Mesothelial cell of epicardium (in vitro differentiated cells): Measurements from ENCODE around the gene LGI4. TPM values are rescaled to one million over a fixed set of nuclear protein-coding genes. Genes with fewer than 3 reads are reported as not detected.

Source experiments
- DNase-seq, 2 experiments: peaks; one replicate each; pipeline ENCODE4 v3.0.0; 2021; ENCODE audit warnings: low spot score in 2 of 2; ENCODE audit not compliant: unreplicated experiment in 2 of 2
- H3K27ac Mint-ChIP-seq: 2 replicates; pipeline ENCODE4 v1.8.0; 2021; ENCODE audit warnings: mixed read lengths
- H3K27me3 Mint-ChIP-seq: 2 replicates; pipeline ENCODE4 v1.8.0; 2021; ENCODE audit warnings: low read depth, mixed read lengths
- H3K36me3 Mint-ChIP-seq: 2 replicates; pipeline ENCODE4 v1.8.0; 2021; ENCODE audit warnings: mixed read lengths
- H3K4me1 Mint-ChIP-seq: 2 replicates; pipeline ENCODE4 v1.8.0; 2021; ENCODE audit warnings: mixed read lengths
- H3K4me3 Mint-ChIP-seq: 2 replicates; pipeline ENCODE4 v1.8.0; 2021; ENCODE audit warnings: mild to moderate bottlenecking, moderate library complexity, mixed read lengths
- H3K9me3 Mint-ChIP-seq: 2 replicates; pipeline ENCODE4 v1.8.0; 2021; ENCODE audit warnings: mixed read lengths
- total RNA-seq: library from RNA; stranded (reverse); gene quantifications from 3 replicates; pipeline ENCODE4 v1.2.1, GENCODE V29; 2021
- TF ChIP-seq, protein P1 (sequence below): fragments of 200-600 bp; sonication (generic); IDR thresholded peaks from one replicate; pipeline ENCODE4 v1.5.0; 2021; ENCODE audit warnings: antibody characterized with exemption; ENCODE audit not compliant: unreplicated experiment

Gene LGI4
- total RNA-seq, 1 donor from 2014 or later = 1.4 TPM

DNA sequence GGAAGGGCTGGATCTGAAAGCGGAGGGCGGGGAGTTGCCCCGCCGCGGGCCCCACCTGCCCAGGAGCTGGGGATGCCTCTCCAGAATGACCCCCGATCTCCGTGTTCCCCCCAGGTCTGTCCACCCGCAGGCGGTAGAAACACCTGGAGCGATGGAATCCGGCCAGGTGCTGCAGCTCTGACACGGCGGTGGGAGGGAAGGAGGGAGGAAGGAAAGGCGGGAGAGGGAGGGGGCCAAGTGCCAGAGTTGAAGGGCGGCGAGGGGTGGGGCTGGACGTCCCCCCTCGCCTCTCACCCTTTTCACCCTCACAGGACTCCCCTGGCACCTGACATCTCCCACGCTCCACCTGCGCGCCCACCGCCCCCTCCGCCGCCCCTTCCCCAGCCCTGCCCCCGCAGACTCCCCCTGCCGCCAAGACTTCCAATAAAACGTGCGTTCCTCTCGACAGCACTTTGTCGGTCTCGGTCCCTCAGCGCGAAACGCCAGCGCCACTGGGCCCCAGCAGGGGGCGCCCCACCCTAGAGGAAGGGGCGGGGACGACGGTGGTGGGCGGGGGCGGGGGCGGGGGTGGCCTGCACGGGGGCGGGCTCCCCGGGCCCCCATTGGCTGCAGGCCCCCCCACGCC, 7.9 kb upstream of the LGI4 start:
- DNase-seq = peak in 1 of 2 experiments; percentile 69
- Mint-ChIP-seq H3K4me3 (peak overlapping the region; percentile 44), H3K36me3 (no peaks in the 10 kb centered on the region), H3K4me1 (peaks cover 47% of the 10 kb centered on the region), H3K9me3 (no peaks in the 10 kb centered on the region), H3K27ac (no peak overlapping the region), H3K27me3 (peaks cover 58% of the 10 kb centered on the region)
- TF ChIP-seq, protein P1, sequence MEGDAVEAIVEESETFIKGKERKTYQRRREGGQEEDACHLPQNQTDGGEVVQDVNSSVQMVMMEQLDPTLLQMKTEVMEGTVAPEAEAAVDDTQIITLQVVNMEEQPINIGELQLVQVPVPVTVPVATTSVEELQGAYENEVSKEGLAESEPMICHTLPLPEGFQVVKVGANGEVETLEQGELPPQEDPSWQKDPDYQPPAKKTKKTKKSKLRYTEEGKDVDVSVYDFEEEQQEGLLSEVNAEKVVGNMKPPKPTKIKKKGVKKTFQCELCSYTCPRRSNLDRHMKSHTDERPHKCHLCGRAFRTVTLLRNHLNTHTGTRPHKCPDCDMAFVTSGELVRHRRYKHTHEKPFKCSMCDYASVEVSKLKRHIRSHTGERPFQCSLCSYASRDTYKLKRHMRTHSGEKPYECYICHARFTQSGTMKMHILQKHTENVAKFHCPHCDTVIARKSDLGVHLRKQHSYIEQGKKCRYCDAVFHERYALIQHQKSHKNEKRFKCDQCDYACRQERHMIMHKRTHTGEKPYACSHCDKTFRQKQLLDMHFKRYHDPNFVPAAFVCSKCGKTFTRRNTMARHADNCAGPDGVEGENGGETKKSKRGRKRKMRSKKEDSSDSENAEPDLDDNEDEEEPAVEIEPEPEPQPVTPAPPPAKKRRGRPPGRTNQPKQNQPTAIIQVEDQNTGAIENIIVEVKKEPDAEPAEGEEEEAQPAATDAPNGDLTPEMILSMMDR = peak; percentile 78

DNA sequence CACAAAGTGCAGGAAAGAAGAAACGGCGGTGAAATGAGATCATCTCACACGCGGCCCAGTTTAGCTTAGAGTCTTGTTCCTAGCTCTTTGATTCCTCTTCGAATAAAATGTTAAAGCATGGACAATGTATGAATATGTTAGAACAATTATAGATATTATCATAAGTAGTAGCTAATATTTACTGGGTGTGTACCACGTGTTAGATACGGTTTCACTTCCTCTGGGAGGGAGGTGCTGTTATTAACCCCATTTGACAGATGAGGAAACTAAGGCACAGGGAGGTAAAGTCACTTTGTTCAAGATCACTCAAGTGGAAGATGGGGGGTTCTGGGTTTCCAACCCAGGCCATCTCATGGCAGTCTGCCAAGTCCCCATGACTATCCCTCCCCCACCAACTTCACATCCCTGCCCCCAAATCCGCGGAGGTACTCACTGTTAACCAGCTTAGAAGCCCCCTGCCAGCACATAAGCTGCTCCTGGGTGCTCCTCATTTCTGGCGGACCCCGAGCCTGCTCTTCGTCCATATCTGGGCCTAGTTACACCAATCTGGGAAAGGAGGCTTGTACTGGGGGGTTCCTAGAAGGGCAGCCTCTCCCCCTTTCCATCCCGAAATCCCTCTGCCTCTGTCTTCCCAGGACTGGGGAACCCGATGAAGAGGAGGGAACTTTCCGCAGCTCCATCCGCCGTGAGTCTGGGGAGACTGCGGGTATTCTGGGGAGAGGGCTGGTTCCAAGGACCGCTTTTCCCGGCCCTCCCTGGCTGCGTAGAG, 7.2 kb upstream of the LGI4 start:
- Mint-ChIP-seq H3K4me3 (peak overlapping the region; percentile 44), H3K27ac (no peak overlapping the region), H3K4me1 (peaks cover 52% of the 10 kb centered on the region), H3K9me3 (no peaks in the 10 kb centered on the region), H3K36me3 (no peaks in the 10 kb centered on the region), H3K27me3 (peaks cover 62% of the 10 kb centered on the region)
- DNase-seq = no peak
- TF ChIP-seq, protein P1 = no peak

DNA sequence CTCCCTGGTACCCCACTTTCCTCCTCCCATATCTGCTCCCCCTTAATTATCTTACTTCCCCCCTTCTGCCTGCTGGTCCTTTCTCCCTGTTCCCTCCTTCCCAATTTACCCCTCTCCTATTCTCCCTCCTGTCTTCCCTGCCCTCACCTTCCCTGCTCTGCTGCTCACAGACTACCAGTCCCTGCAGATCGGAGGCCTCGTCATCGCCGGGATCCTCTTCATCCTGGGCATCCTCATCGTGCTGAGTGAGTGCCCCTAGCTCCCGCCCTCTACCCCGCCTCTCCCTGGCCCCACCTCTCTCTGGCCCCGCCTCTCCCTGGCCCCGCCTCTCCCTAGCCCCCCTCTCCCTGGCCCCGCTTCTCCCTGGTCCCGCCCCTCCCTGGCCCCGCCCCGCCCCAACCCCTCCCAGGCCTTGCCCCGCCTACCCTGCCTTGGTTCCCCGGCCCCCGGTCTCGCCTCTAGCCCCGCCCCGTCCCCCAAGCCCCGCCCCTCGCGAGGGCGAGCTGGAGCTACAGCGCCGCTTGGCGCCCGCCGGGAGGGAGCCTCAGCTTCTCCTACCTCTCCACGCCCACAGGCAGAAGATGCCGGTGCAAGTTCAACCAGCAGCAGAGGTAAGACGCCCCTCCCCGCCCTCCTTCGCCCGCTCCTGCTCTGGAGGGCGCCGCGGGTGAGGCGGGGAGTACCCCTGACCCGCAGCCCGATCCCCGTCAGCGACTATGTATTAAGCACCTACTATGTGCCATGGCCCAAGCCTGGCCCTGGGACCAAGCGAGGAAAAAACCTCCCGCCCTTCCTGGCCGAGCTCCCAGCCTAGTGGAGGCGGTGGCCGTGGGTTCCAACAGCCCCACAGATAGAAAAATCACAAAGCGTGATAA, 6.3 kb upstream of the LGI4 start:
- peak; percentile 83 to 85 for DNase-seq
- H3K4me3 Mint-ChIP-seq = peak overlapping the region; percentile 39
- peak overlapping the region; percentile 64 for H3K27ac Mint-ChIP-seq
- TF ChIP-seq, protein P1 = no peak
- H3K4me1 Mint-ChIP-seq = peaks cover 52% of the 10 kb centered on the region
- no peaks in the 10 kb centered on the region for H3K9me3 Mint-ChIP-seq
- peaks cover 62% of the 10 kb centered on the region for H3K27me3 Mint-ChIP-seq
- no peaks in the 10 kb centered on the region for H3K36me3 Mint-ChIP-seq

DNA sequence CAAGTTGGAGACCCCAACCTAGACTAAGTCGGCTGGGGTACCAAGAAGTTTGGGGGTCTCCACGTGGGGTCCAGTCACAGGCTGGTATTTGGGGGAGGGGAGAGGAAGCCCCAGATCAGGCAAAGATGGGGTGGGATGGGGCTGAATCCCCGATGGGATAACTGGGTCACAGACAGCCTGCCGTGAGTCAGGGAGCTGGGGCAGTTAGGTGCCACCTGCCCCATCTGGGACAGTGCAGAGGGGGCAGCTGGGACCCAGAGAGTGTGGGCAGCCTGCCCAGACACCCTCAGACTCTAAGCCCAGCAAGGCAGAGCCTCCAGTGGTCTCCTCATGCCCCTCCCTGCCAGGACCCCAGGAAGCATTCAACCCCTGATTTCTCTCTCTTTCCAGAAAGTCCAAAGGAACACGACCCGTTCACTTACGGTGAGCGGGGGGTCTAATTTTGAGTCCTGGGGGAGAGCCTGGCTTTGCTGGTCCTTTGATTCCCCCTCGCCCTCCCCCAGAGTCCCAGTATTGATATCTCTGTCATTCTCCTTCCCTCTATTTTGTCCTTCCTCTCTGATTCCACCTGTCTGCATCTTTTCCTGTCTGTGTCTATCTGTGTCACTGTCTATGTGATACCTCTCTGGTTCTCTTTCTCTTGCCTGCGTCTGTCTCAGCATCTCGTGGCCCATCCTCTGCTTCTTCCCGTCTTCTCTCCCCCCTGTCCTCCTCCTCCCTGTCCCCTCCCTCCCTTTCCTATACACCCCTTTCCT, 5.5 kb upstream of the LGI4 start:
- Mint-ChIP-seq H3K36me3 (no peaks in the 10 kb centered on the region), H3K27me3 (peaks cover 61% of the 10 kb centered on the region), H3K27ac (no peak overlapping the region), H3K4me3 (no peak overlapping the region), H3K9me3 (no peaks in the 10 kb centered on the region), H3K4me1 (peaks cover 52% of the 10 kb centered on the region)
- DNase-seq = no peak
- TF ChIP-seq, protein P1 = no peak

DNA sequence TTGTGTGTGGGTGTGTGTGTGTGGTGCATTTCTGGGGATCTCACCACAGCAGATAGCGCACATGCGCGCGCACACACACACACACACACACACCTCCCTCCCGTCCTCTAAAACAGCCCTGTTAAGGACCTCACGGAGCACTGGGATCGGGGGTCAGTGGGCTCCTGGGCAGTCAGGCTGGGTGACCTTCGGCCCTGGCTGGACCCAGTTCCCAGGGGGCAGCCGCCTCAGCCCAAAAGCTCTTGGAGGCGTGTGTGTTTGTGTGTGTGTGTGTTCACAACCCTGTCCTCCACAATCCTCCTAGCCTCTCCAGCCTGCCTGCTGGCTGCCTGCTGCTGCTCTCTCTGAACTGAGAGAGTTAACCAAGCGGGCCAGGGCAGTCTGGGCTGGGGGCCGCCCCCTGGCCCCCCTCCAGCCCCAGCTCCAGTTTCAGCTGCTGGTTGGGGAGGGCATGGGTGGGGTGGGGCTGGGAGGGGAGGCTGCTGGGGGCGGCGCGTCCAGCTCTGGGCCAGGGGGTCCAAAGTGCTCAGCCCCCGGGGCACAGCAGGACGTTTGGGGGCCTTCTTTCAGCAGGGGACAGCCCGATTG, 3.5 kb upstream of the LGI4 start, which contains the start of gene FXYD1:
Gene FXYD1 (plus strand): TSS at position 520 of the 588 bp plus-strand sequence. CDS start 1,256 bp downstream, outside the sequence.
- H3K27me3 Mint-ChIP-seq = peaks cover 45% of the 10 kb centered on the region
- peak within 1 kb of the TSS; percentile 39 for H3K4me3 Mint-ChIP-seq
- H3K9me3 Mint-ChIP-seq = no peaks in the 10 kb centered on the region
- no peaks in the 10 kb centered on the region for H3K36me3 Mint-ChIP-seq
- H3K27ac Mint-ChIP-seq = no peak within 1 kb of the TSS
- TF ChIP-seq, protein P1 = no peak
- DNase-seq = no peak
- peaks cover 39% of the 10 kb centered on the region for H3K4me1 Mint-ChIP-seq
